ENCODE results near the gene SH3RF2.
"Not testable (repeated sequence)": the region's sequence is repeated elsewhere in the genome, so short reads cannot be mapped to it uniquely, and the experiment has no call there.

DNA sequence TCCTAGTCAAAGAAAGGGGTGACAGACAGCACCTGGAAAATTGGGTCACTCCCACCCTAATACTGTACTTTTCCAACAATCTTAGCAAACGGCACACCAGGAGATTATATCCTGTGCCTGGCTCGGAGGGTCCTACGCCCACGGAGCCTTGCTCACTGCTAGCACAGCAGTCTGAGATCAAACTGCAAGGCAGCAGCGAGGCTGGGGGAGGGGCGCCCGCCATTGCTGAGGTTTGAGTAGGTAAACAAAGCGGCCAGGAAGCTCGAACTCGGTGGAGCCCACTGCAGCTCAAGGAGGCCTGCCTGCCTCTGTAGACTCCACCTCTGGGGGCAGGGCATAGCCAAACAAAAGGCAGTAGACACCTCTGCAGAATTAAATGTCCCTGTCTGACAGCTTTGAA is 45.0 kb upstream of the SH3RF2 start:
- TF ChIP-seq GABPB1 (CRISPR knock-in tag; IDR thresholded peaks at IDR 0.05); SP1 (IDR thresholded peaks at IDR 0.05); SP1 (CRISPR knock-in tag; IDR thresholded peaks at IDR 0.05); ZNF776 (CRISPR knock-in tag; IDR thresholded peaks at IDR 0.05); HNRNPK (IDR thresholded peaks at IDR 0.05; ENCODE audit: low read depth, low read length, poor library complexity, severe bottlenecking); ZNF12 (CRISPR knock-in tag; IDR thresholded peaks at IDR 0.05); GTF3A (CRISPR knock-in tag; conservative IDR thresholded peaks at IDR 0.05); HDAC6 (IDR thresholded peaks at IDR 0.05; ENCODE audit: low read depth, low read length); ZNF121 (CRISPR knock-in tag; IDR thresholded peaks at IDR 0.05); SIX4 (CRISPR knock-in tag; IDR thresholded peaks at IDR 0.05); XRCC5 (optimal IDR thresholded peaks at IDR 0.05; ENCODE audit: low read length): not testable (repeated sequence)
- TF ChIP-seq, protein P1, sequence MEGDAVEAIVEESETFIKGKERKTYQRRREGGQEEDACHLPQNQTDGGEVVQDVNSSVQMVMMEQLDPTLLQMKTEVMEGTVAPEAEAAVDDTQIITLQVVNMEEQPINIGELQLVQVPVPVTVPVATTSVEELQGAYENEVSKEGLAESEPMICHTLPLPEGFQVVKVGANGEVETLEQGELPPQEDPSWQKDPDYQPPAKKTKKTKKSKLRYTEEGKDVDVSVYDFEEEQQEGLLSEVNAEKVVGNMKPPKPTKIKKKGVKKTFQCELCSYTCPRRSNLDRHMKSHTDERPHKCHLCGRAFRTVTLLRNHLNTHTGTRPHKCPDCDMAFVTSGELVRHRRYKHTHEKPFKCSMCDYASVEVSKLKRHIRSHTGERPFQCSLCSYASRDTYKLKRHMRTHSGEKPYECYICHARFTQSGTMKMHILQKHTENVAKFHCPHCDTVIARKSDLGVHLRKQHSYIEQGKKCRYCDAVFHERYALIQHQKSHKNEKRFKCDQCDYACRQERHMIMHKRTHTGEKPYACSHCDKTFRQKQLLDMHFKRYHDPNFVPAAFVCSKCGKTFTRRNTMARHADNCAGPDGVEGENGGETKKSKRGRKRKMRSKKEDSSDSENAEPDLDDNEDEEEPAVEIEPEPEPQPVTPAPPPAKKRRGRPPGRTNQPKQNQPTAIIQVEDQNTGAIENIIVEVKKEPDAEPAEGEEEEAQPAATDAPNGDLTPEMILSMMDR (CRISPR knock-in tag; IDR thresholded peaks at IDR 0.05), result not testable (repeated sequence)
